K562 (cell line): ENCODE measurements around the gene CFAP141. TPM values are rescaled to one million over a fixed set of nuclear protein-coding genes. Genes with fewer than 3 reads are reported as not detected.

Experiments
- ARID1B ChIP-seq: fragments of 450-650 bp; IDR thresholded peaks from 2 replicates; pipeline ENCODE4 v1.6.1; 2016; ENCODE audit warnings: antibody characterized with exemption, mild to moderate bottlenecking, inconsistent platforms
- BMI1 ChIP-seq: fragments of 150-350 bp; IDR thresholded peaks from 2 replicates; pipeline ENCODE4 v1.6.1; 2014; ENCODE audit warnings: low read length
- CEBPG ChIP-seq, 3 experiments: fragments of 200-800 bp in 1 of 3; sonication (Bioruptor generic) in 1 of 3; sonication (generic) in 1 of 3; formaldehyde crosslinking in 1 of 3; IDR thresholded peaks in 2 of 3; conservative IDR thresholded peaks in 1 of 3; 2 replicates each; pipeline versions ENCODE4 v1.6.1 to v1.8.0; 2016 to 2022; ENCODE audit warnings: missing compliant biosample characterization in 2 of 3, missing genetic modification characterization in 2 of 3, mild to moderate bottlenecking in 1 of 3, missing genetic modification reagents in 1 of 3
- CSDE1 ChIP-seq, 2 experiments: fragments of 450-650 bp; IDR thresholded peaks; 2 replicates each; pipeline ENCODE4 v1.6.1; 2016; ENCODE audit warnings: mild to moderate bottlenecking in 1 of 2
- DPF2 ChIP-seq: fragments of 450-650 bp; IDR thresholded peaks from 2 replicates; pipeline ENCODE4 v1.6.1; 2016
- EP300 ChIP-seq: IDR thresholded peaks from 2 replicates; pipeline ENCODE4 v1.6.1; 2012; ENCODE audit warnings: low read length, improper control_type of control experiment
- FOXP1 ChIP-seq: sonication (generic); formaldehyde crosslinking; IDR thresholded peaks from 2 replicates; pipeline ENCODE4 v1.8.0; 2022; ENCODE audit warnings: mild to moderate bottlenecking, missing genetic modification reagents
- MAZ ChIP-seq, 2 experiments: fragments of 450-650 bp in 1 of 2; sonication (generic) in 1 of 2; formaldehyde crosslinking; IDR thresholded peaks in 1 of 2; conservative IDR thresholded peaks in 1 of 2; 2 replicates each; pipeline versions ENCODE4 v1.4.0 to v1.5.0; 2020; ENCODE audit warnings: mild to moderate bottlenecking in 1 of 2, missing genetic modification reagents in 1 of 2
- MCM5 ChIP-seq: fragments of 450-650 bp; IDR thresholded peaks from 2 replicates; pipeline ENCODE4 v1.6.1; 2016; ENCODE audit warnings: low read depth
- MCM7 ChIP-seq, 2 experiments: fragments of 450-650 bp; IDR thresholded peaks; 2 replicates each; pipeline ENCODE4 v1.6.1; 2016 to 2018
- MXI1 ChIP-seq: IDR thresholded peaks from 2 replicates; pipeline ENCODE4 v1.6.1; 2011; ENCODE audit warnings: low read depth, mild to moderate bottlenecking, improper control_type of control experiment, low read length
- PREB ChIP-seq: sonication (generic); formaldehyde crosslinking; IDR thresholded peaks from 2 replicates; pipeline ENCODE4 v1.8.1; 2023; ENCODE audit warnings: mild to moderate bottlenecking, missing genetic modification reagents
- RFX1 ChIP-seq: fragments of 450-650 bp; IDR thresholded peaks from 2 replicates; pipeline ENCODE4 v1.6.1; 2016; ENCODE audit warnings: mild to moderate bottlenecking, moderate library complexity
- SAP30 ChIP-seq: fragments of 200-600 bp; sonication (generic); IDR thresholded peaks from 2 replicates; pipeline ENCODE4 v1.6.1; 2012; ENCODE audit warnings: borderline replicate concordance, low read depth, mild to moderate bottlenecking, moderate library complexity, low read length, control low read depth, inconsistent platforms; ENCODE audit not compliant: insufficient read depth, poor library complexity, severe bottlenecking
- SMAD3 ChIP-seq: fragments of 450-650 bp; formaldehyde crosslinking; conservative IDR thresholded peaks from 2 replicates; pipeline ENCODE4 v1.4.0; 2020; ENCODE audit warnings: mild to moderate bottlenecking
- SMARCA4 ChIP-seq: fragments of 450-650 bp; IDR thresholded peaks from 2 replicates; pipeline ENCODE4 v1.6.1; 2016
- SOX6 ChIP-seq: fragments of 450-650 bp; IDR thresholded peaks from 2 replicates; pipeline ENCODE4 v1.6.1; 2014; ENCODE audit warnings: mild to moderate bottlenecking
- SRSF3 ChIP-seq: fragments of 200-400 bp; formaldehyde crosslinking; IDR thresholded peaks from 2 replicates; pipeline ENCODE4 v1.6.1; 2016; ENCODE audit warnings: mild to moderate bottlenecking, low read length, moderate library complexity; ENCODE audit not compliant: insufficient read depth
- TCF3 ChIP-seq: sonication (generic); formaldehyde crosslinking; IDR thresholded peaks from 2 replicates; pipeline ENCODE4 v1.4.0; 2020; ENCODE audit warnings: mild to moderate bottlenecking, missing genetic modification reagents
- VEZF1 ChIP-seq: fragments of 200-800 bp; sonication (Bioruptor generic); IDR thresholded peaks from 2 replicates; pipeline ENCODE4 v1.6.1; 2017; ENCODE audit warnings: missing genetic modification characterization, missing compliant biosample characterization
- ZNF444 ChIP-seq: fragments of 250-450 bp; sonication (Bioruptor Pico); IDR thresholded peaks from 2 replicates; pipeline ENCODE4 v1.4.0; 2020; ENCODE audit warnings: mild to moderate bottlenecking, moderate library complexity
- ZNF609 ChIP-seq: sonication (generic); formaldehyde crosslinking; IDR thresholded peaks from 2 replicates; pipeline ENCODE4 v1.8.1; 2023; ENCODE audit warnings: missing genetic modification reagents, mild to moderate bottlenecking, borderline replicate concordance
- polyA plus RNA-seq, 8 experiments: library from polyadenylated mRNA; depleted of rRNA in 4 of 8; stranded (reverse) in 5 of 8; unstranded in 3 of 8; fragments of >200 nt; fragmentation: Nextera tagmentation in 2 of 8; fragmentation: Illumina TruSeq in 1 of 8; extraction: Ambion mirVana in 2 of 8; extraction: Trizol in 1 of 8; gene quantifications; 2 replicates each; pipeline versions ENCODE4 v1.2.1 to v1.2.3, GENCODE V29; 2011 to 2014; ENCODE audit warnings: inconsistent platforms in 1 of 8, missing spikeins in 1 of 8
- total RNA-seq, 7 experiments: library from RNA; depleted of rRNA in 6 of 7; stranded (reverse); fragments of >200 nt in 6 of 7; fragmentation: Illumina TruSeq in 2 of 7; extraction: Trizol in 2 of 7; gene quantifications; 2 replicates each; pipeline versions ENCODE4 v1.2.1 to v1.2.3, GENCODE V29; 2011 to 2021; ENCODE audit warnings: low replicate concordance in 1 of 7

CFAP141 gene
- total and polyA plus RNA-seq, 9 of the 15 experiments (the other 6 are each of a cell fraction or from before 2014, with no cell fraction given), result not detected

- TF ChIP-seq MXI1, result peak; percentile 80
- peak in 1 of 2 experiments; percentile 60; a peak in 1 of 4 replicates for TF ChIP-seq CSDE1 (IDR thresholded peaks at IDR 0.05)
- TF ChIP-seq SMARCA4, result 0 out of 2 replicates have a peak, but pooled peaks have one; percentile 6
- no peak for TF ChIP-seq ZNF609 (CRISPR knock-in tag)
- TF ChIP-seq TCF3, result peak; percentile 44
- no peak for TF ChIP-seq SRSF3
- no peak for TF ChIP-seq FOXP1 (CRISPR knock-in tag)
- TF ChIP-seq ZNF444 (CRISPR knock-in tag), result no peak
- TF ChIP-seq VEZF1 (CRISPR knock-in tag), result peak; percentile 50; the same call in 1 of the 2 replicates
- no peak for TF ChIP-seq PREB (CRISPR knock-in tag)
- peak; percentile 96 for TF ChIP-seq RFX1
- TF ChIP-seq BMI1, result peak; percentile 81
- TF ChIP-seq EP300, result peak; percentile 28; the same call in 1 of the 2 replicates
- 0 out of 4 replicates have a peak, but pooled peaks of 1 of the 2 experiments have one; percentile 35 for TF ChIP-seq MAZ (CRISPR knock-in tag; conservative IDR thresholded peaks at IDR 0.05 in 1 of 2, IDR thresholded peaks at IDR 0.05 in 1 of 2)
- no peak for TF ChIP-seq SAP30
- no peak for TF ChIP-seq SMAD3 (CRISPR knock-in tag)
- no peak for TF ChIP-seq MCM5
- TF ChIP-seq MCM7 (IDR thresholded peaks at IDR 0.05), result no peak
- TF ChIP-seq ARID1B, result peak; percentile 50; the same call in 1 of the 2 replicates
- TF ChIP-seq CEBPG (CRISPR knock-in tag; IDR thresholded peaks at IDR 0.05), result no peak
- TF ChIP-seq CEBPG (tag; conservative IDR thresholded peaks at IDR 0.05 in 1 of 2, IDR thresholded peaks at IDR 0.05 in 1 of 2), result no peak
- peak; percentile 39; the same call in 1 of the 2 replicates for TF ChIP-seq DPF2
- no peak for TF ChIP-seq SOX6
Measured at GRCh38 chr1:154178013-154178412, 28.1 kb downstream of the CFAP141 start (continued).
